CD4-positive, alpha-beta T cell (primary cell): Measurements from ENCODE around the gene INTS3. TPM values are rescaled to one million over a fixed set of nuclear protein-coding genes. Genes with fewer than 3 reads are reported as not detected.

Experiments
- ATAC-seq: fragments of 200-7000 bp; cut with Tn5 transposase; one replicate; pipeline ENCODE4 v1.10.0; 2022; ENCODE audit warnings: mild to moderate bottlenecking; ENCODE audit not compliant: poor library complexity
- CTCF ChIA-PET: fragments of 350-600 bp; sonication (Branson Sonifier 250); formaldehyde crosslinking; loops from one replicate; lab custom pipeline; 2021; ENCODE audit warnings: antibody characterized with exemption, inconsistent platforms; lab: Charles Lee
- POLR2A ChIA-PET: fragments of 350-600 bp; sonication (Branson Sonifier 250); formaldehyde crosslinking; loops from one replicate; lab custom pipeline; 2021; ENCODE audit warnings: antibody characterized with exemption, inconsistent platforms; lab: Charles Lee
- DNase-seq, 14 experiments: peaks; one replicate each; pipeline ENCODE4 v3.0.0-alpha.2; 2013 to 2020; ENCODE audit warnings: mixed read lengths in 2 of 14
- H3K27ac ChIP-seq, 2 donors: one replicate each; pipeline versions ENCODE4 v1.5.1 to v1.7.0; 2013; ENCODE audit warnings: low read length in 2 of 2, low read depth in 1 of 2, mild to moderate bottlenecking in 1 of 2
- H3K27me3 ChIP-seq, 2 experiments: 1 replicate in 1 of 2; 2 replicates in 1 of 2; pipeline versions ENCODE4 v1.6.1 to v1.7.0; 2013; ENCODE audit warnings: low read length in 2 of 2, control low read depth in 1 of 2, mild to moderate bottlenecking in 1 of 2, moderate library complexity in 1 of 2; ENCODE audit not compliant: insufficient read depth in 2 of 2, control insufficient read depth in 1 of 2
- H3K36me3 ChIP-seq: one replicate; pipeline ENCODE4 v1.6.1; 2013; ENCODE audit warnings: low read length, control low read depth; ENCODE audit not compliant: insufficient read depth
- H3K4me1 ChIP-seq: one replicate; pipeline ENCODE4 v1.6.1; 2013; ENCODE audit warnings: low read length, control low read depth; ENCODE audit not compliant: insufficient read depth
- H3K4me3 ChIP-seq: one replicate; pipeline ENCODE4 v1.5.1; 2013; ENCODE audit warnings: mild to moderate bottlenecking, low read length, moderate library complexity
- H3K9me3 ChIP-seq, 2 experiments: 1 replicate in 1 of 2; 2 replicates in 1 of 2; pipeline versions ENCODE4 v1.6.1 to v1.7.0; 2013; ENCODE audit warnings: low read length in 2 of 2, mild to moderate bottlenecking in 2 of 2, control low read depth in 1 of 2, moderate library complexity in 1 of 2; ENCODE audit not compliant: control insufficient read depth in 1 of 2, insufficient read depth in 1 of 2
- H3K27ac Mint-ChIP-seq: one replicate; pipeline ENCODE4 v1.8.0; 2020; ENCODE audit warnings: mixed read lengths
- H3K27me3 Mint-ChIP-seq: one replicate; pipeline ENCODE4 v1.8.0; 2021; ENCODE audit warnings: mixed read lengths
- H3K36me3 Mint-ChIP-seq: one replicate; pipeline ENCODE4 v1.8.0; 2021; ENCODE audit warnings: low read depth, mixed read lengths
- H3K4me1 Mint-ChIP-seq: one replicate; pipeline ENCODE4 v1.8.0; 2021; ENCODE audit warnings: low read depth, mixed read lengths
- H3K4me3 Mint-ChIP-seq: one replicate; pipeline ENCODE4 v1.8.0; 2020; ENCODE audit warnings: mild to moderate bottlenecking, mixed read lengths
- H3K9me3 Mint-ChIP-seq: one replicate; pipeline ENCODE4 v1.8.0; 2020; ENCODE audit warnings: mixed read lengths
- intact Hi-C, 2 experiments: fragments of 100-400 bp; cut with DNase I in 1 of 2; cut with micrococcal nuclease in 1 of 2; formaldehyde crosslinking; loops; one replicate each; pipeline versions ENCODE4 v1.15.1 to v1.9.0; 2023 to 2025; cut with DNase I, micrococcal nuclease
- total RNA-seq, 174 experiments: library from RNA in 2 of 174; stranded (reverse) in 2 of 174; gene quantifications; one replicate each; pipeline ENCODE4 v1.2.3 and lab custom pipeline; 2021 to 2026
- TF ChIP-seq, protein P1 (sequence below): fragments of 200-600 bp; IDR thresholded peaks from one replicate; pipeline ENCODE4 v1.8.0; 2022; ENCODE audit warnings: antibody characterized with exemption, mild to moderate bottlenecking

INTS3 gene
- total RNA-seq, 2 experiments from 2014 or later: 24.9 to 27.4 TPM

GRCh38 chr1:153683854-153684253 lies 44.0 kb upstream of the INTS3 start:
- no peaks in the 10 kb centered on the region for H3K9me3 Mint-ChIP-seq
- Histone ChIP-seq H3K27me3 (peaks cover 18 to 33% of the 10 kb centered on the region in 2 experiments), H3K4me3 (no peak overlapping the region), H3K27ac (no peak overlapping the region), H3K4me1 (peaks cover 11% of the 10 kb centered on the region), H3K9me3 (no peaks in the 10 kb centered on the region), H3K36me3 (no peaks in the 10 kb centered on the region)
- peaks cover 5% of the 10 kb centered on the region for H3K4me1 Mint-ChIP-seq
- H3K4me3 Mint-ChIP-seq: no peak overlapping the region
- H3K27me3 Mint-ChIP-seq: peaks cover 43% of the 10 kb centered on the region
- ATAC-seq (no peak), DNase-seq (no peak)
- intact Hi-C loops: no loop called here
- POLR2A ChIA-PET: no interaction called here
- CTCF ChIA-PET: no interaction called here
- no peak overlapping the region for H3K27ac Mint-ChIP-seq
- H3K36me3 Mint-ChIP-seq: no peaks in the 10 kb centered on the region
- TF ChIP-seq, protein P1, sequence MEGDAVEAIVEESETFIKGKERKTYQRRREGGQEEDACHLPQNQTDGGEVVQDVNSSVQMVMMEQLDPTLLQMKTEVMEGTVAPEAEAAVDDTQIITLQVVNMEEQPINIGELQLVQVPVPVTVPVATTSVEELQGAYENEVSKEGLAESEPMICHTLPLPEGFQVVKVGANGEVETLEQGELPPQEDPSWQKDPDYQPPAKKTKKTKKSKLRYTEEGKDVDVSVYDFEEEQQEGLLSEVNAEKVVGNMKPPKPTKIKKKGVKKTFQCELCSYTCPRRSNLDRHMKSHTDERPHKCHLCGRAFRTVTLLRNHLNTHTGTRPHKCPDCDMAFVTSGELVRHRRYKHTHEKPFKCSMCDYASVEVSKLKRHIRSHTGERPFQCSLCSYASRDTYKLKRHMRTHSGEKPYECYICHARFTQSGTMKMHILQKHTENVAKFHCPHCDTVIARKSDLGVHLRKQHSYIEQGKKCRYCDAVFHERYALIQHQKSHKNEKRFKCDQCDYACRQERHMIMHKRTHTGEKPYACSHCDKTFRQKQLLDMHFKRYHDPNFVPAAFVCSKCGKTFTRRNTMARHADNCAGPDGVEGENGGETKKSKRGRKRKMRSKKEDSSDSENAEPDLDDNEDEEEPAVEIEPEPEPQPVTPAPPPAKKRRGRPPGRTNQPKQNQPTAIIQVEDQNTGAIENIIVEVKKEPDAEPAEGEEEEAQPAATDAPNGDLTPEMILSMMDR: no peak

DNA sequence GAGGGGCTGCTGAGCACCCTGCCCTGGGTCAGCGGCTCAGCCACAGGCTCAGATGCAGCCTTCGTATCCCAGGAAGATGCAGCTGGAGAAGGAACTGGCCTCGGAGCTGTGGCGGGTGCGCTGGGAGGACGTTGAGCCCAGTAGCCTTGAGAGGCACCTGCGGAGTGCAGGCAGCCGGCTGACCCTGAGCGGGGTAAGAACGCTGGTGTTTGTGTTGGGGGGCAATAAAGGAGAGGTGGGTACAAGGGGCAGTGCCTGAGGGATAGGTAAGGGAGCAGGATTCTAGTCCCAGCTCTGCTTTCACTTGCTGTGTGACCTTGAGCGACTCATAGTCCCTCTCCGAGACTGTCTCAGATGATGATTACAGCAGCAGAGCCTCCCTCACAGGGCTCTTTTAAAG lies 43.0 kb upstream of the INTS3 start:
- peaks cover 38% of the 10 kb centered on the region for H3K27me3 Mint-ChIP-seq
- H3K4me3 ChIP-seq: no peak overlapping the region
- CTCF ChIA-PET: no interaction called here
- H3K27me3 ChIP-seq: peaks cover 13 to 23% of the 10 kb centered on the region in 2 experiments
- no peaks in the 10 kb centered on the region for H3K9me3 ChIP-seq
- no peak for DNase-seq
- no peak overlapping the region for H3K4me3 Mint-ChIP-seq
- ATAC-seq: no peak
- H3K4me1 Mint-ChIP-seq: peaks cover 1% of the 10 kb centered on the region
- H3K36me3 Mint-ChIP-seq: no peaks in the 10 kb centered on the region
- no peak overlapping the region for H3K27ac ChIP-seq
- intact Hi-C loops: no loop called here
- POLR2A ChIA-PET: no interaction called here
- H3K9me3 Mint-ChIP-seq: no peaks in the 10 kb centered on the region
- H3K36me3 ChIP-seq: no peaks in the 10 kb centered on the region
- TF ChIP-seq, protein P1: no peak
- H3K4me1 ChIP-seq: peaks cover under 1% of the 10 kb centered on the region
- no peak overlapping the region for H3K27ac Mint-ChIP-seq

GRCh38 chr1:153685544-153686340 lies 42.1 kb upstream of the INTS3 start:
- no peaks in the 10 kb centered on the region for H3K36me3 ChIP-seq
- no peak for ATAC-seq
- H3K4me3 ChIP-seq: no peak overlapping the region
- H3K36me3 Mint-ChIP-seq: no peaks in the 10 kb centered on the region
- no peaks in the 10 kb centered on the region for H3K4me1 Mint-ChIP-seq
- no peaks in the 10 kb centered on the region for H3K9me3 ChIP-seq
- DNase-seq: no peak
- CTCF ChIA-PET: interaction anchor here (1.0 kb wide), 1 partner anchor 8 kb away, joined by 3 read pairs; no protein-coding TSS in a partner anchor
- H3K27ac ChIP-seq: no peak overlapping the region
- H3K27ac Mint-ChIP-seq: no peak overlapping the region
- TF ChIP-seq, protein P1: no peak
- no peaks in the 10 kb centered on the region for H3K9me3 Mint-ChIP-seq
- H3K27me3 ChIP-seq: peaks cover 6 to 14% of the 10 kb centered on the region in 2 experiments
- intact Hi-C loops: no loop called here
- peaks cover 29% of the 10 kb centered on the region for H3K27me3 Mint-ChIP-seq
- no peak overlapping the region for H3K4me3 Mint-ChIP-seq
- POLR2A ChIA-PET: interaction anchor here (1.1 kb wide), 1 partner anchor 14 kb away, joined by 3 read pairs; no protein-coding TSS in a partner anchor
- H3K4me1 ChIP-seq: no peaks in the 10 kb centered on the region
